ENCODE results near the gene IFNL1. TPM values are rescaled to one million over a fixed set of nuclear protein-coding genes. Genes with fewer than 3 reads are reported as not detected.
A peak's percentile ranks its signal among the peaks of the same experiment; 100 is the strongest.

Gene IFNL1
- polyA plus RNA-seq, 2 of the 4 experiments (the other 2 are of a cell fraction), result not detected

- ATAC-seq (peak; percentile 58 to 64), FAIRE-seq (no peak), DNase-seq (ENCODE audit: low read depth in 1 of 2, low spot score in 1 of 2) (no peak)
- ChIA-PET CTCF (interaction anchor here (0.6 to 8.6 kb wide), 17 partner anchors 9 to 290 kb away, joined by 3 to 93 read pairs (median 7); partner anchors contain the start of gene PLEKHG2), POLR2A (interaction anchor here (0.6 to 1.4 kb wide), 8 partner anchors 9 to 930 kb away, joined by 3 to 16 read pairs (median 4); partner anchors contain the start of genes MED29, PAF1 and RPS16)
- WGBS (ENCODE audit: missing lambda C conversion rate), result 8% methylated on average over 16 of the region's 17 CpGs
- Histone ChIP-seq H3K4me2 (peak overlapping the region; percentile 86), H3K9me3 (no peaks in the 10 kb centered on the region), H3K27ac (peak overlapping the region; percentile 84 to 88), H3K4me3 (peak overlapping the region; percentile 71), H3K4me1 (peaks cover 22% of the 10 kb centered on the region)
- no peak for TF ChIP-seq TP53 (CRISPR knock-in tag; IDR thresholded peaks at IDR 0.05)
- TF ChIP-seq FOSL2 (IDR thresholded peaks at IDR 0.05), result no peak
- TF ChIP-seq FOSL2 (CRISPR knock-in tag; IDR thresholded peaks at IDR 0.05), result no peak
- TF ChIP-seq NPAS2 (CRISPR knock-in tag; IDR thresholded peaks at IDR 0.05; ENCODE audit: borderline replicate concordance), result no peak
- no peak for TF ChIP-seq MAX (IDR thresholded peaks at IDR 0.05)
- TF ChIP-seq PBX3 (IDR thresholded peaks at IDR 0.05), result peak; percentile 10; the same call in 1 of the 2 replicates
- no peak for TF ChIP-seq RAD21 (conservative IDR thresholded peaks at IDR 0.05 in 1 of 2, IDR thresholded peaks at IDR 0.05 in 1 of 2)
- TF ChIP-seq TFCP2L1 (CRISPR knock-in tag; IDR thresholded peaks at IDR 0.05), result no peak
- no peak for TF ChIP-seq ATOH8 (CRISPR knock-in tag; IDR thresholded peaks at IDR 0.05; ENCODE audit: low read depth)
- no peak for TF ChIP-seq JUN (IDR thresholded peaks at IDR 0.05)
- no peak for TF ChIP-seq RFX5 (IDR thresholded peaks at IDR 0.05)
- no peak for TF ChIP-seq MYC (IDR thresholded peaks at IDR 0.05; ENCODE audit: borderline replicate concordance, low read length)
- TF ChIP-seq ZFP36 (IDR thresholded peaks at IDR 0.05; ENCODE audit: borderline replicate concordance, partially characterized antibody), result peak; percentile 63
- no peak for TF ChIP-seq RNF2 (IDR thresholded peaks at IDR 0.05; ENCODE audit: borderline replicate concordance, low read depth)
- TF ChIP-seq CBX8 (IDR thresholded peaks at IDR 0.05), result no peak
- no peak for TF ChIP-seq CBX2 (IDR thresholded peaks at IDR 0.05; ENCODE audit: borderline replicate concordance, low read depth)
- no peak for TF ChIP-seq ESRRA (IDR thresholded peaks at IDR 0.05; ENCODE audit: borderline replicate concordance, low read length)
- TF ChIP-seq GATA3 (IDR thresholded peaks at IDR 0.05; ENCODE audit: borderline replicate concordance), result no peak
- TF ChIP-seq SREBF2 (IDR thresholded peaks at IDR 0.05), result no peak
- TF ChIP-seq CHD4 (IDR thresholded peaks at IDR 0.05; ENCODE audit: borderline replicate concordance), result no peak
- 0 out of 2 replicates have a peak, but pooled peaks have one; percentile 24 for TF ChIP-seq KDM1A (IDR thresholded peaks at IDR 0.05; ENCODE audit: low read depth)
- no peak for TF ChIP-seq NR3C1 (IDR thresholded peaks at IDR 0.05)
- TF ChIP-seq RARB (CRISPR knock-in tag; IDR thresholded peaks at IDR 0.05), result no peak
- TF ChIP-seq RCOR1 (IDR thresholded peaks at IDR 0.05; ENCODE audit: low read depth, low read length), result no peak
- TF ChIP-seq E2F6 (IDR thresholded peaks at IDR 0.05; ENCODE audit: borderline replicate concordance, low read depth), result no peak
- no peak for TF ChIP-seq USF2 (IDR thresholded peaks at IDR 0.05)
- no peak for TF ChIP-seq BCL3 (IDR thresholded peaks at IDR 0.05)
- no peak for TF ChIP-seq CTCF (IDR thresholded peaks at IDR 0.05)
- no peak for TF ChIP-seq HOXB13 (CRISPR knock-in tag; IDR thresholded peaks at IDR 0.05; ENCODE audit: low read depth)
- TF ChIP-seq NFE2L2 (conservative IDR thresholded peaks at IDR 0.05; ENCODE audit: low read length), result 0 out of 2 replicates have a peak, but pooled peaks have one; percentile 1
- TF ChIP-seq MAZ (IDR thresholded peaks at IDR 0.05; ENCODE audit: borderline replicate concordance, low read depth, low read length), result no peak
- TF ChIP-seq KDM5A (IDR thresholded peaks at IDR 0.05), result no peak; the same call in 1 of the 2 replicates
Measured at GRCh38 chr19:39341129-39341718, 45.0 kb downstream of the IFNL1 start.
